IPS-18c (cell line): ENCODE data around the gene HRC.
"Not testable (repeated sequence)": the region's sequence is repeated elsewhere in the genome, so short reads cannot be mapped to it uniquely, and the experiment has no call there.

Experiments used
- H3K4me3 ChIP-seq: 2 replicates; pipeline ENCODE4 v1.7.0; 2013; ENCODE audit warnings: low read depth, mild to moderate bottlenecking, low read length, moderate library complexity; ENCODE audit not compliant: insufficient read depth
- H3K9me3 ChIP-seq: one replicate; pipeline ENCODE4 v1.6.1; 2013; ENCODE audit warnings: mild to moderate bottlenecking, low read length, moderate library complexity; ENCODE audit not compliant: control insufficient read depth, insufficient read depth

The HRC gene

GRCh38 chr19:49148784-49149651 is 6.2 kb downstream of the HRC start:
- H3K4me3 ChIP-seq, result peak overlapping the region; percentile 78
- no peaks in the 10 kb centered on the region for H3K9me3 ChIP-seq

- Histone ChIP-seq H3K4me3 (peak overlapping the region; percentile 78; the same call in 1 of the 2 replicates), H3K9me3 (no peaks in the 10 kb centered on the region)
Observed at GRCh38 chr19:49148044-49148682, 7.0 kb downstream of the HRC start.

- H3K9me3 ChIP-seq, result not testable (repeated sequence)
- peak overlapping the region; percentile 42; the same call in 1 of the 2 replicates for H3K4me3 ChIP-seq
Observed at GRCh38 chr19:49146408-49146770, 8.8 kb downstream of the HRC start.

- no peaks in the 10 kb centered on the region for H3K9me3 ChIP-seq
- peak overlapping the region; percentile 42; the same call in 1 of the 2 replicates for H3K4me3 ChIP-seq
Observed at GRCh38 chr19:49145573-49146407, 9.4 kb downstream of the HRC start.

GRCh38 chr19:49142866-49143335 is 12.3 kb downstream of the HRC start:
- H3K4me3 ChIP-seq, result peak overlapping the region; percentile 63
- H3K9me3 ChIP-seq, result no peaks in the 10 kb centered on the region

- H3K4me3 ChIP-seq, result no peak overlapping the region
- no peaks in the 10 kb centered on the region for H3K9me3 ChIP-seq
Observed at GRCh38 chr19:49141352-49141751, 13.8 kb downstream of the HRC start.

- H3K4me3 ChIP-seq, result no peak overlapping the region
- H3K9me3 ChIP-seq, result no peaks in the 10 kb centered on the region
Observed at GRCh38 chr19:49140951-49141350, 14.2 kb downstream of the HRC start.

- Histone ChIP-seq H3K4me3 (no peak overlapping the region), H3K9me3 (no peaks in the 10 kb centered on the region)
Observed at GRCh38 chr19:49136771-49137171, 18.4 kb downstream of the HRC start.

GRCh38 chr19:49135686-49136085 is 19.5 kb downstream of the HRC start:
- Histone ChIP-seq H3K4me3 (no peak overlapping the region), H3K9me3 (no peaks in the 10 kb centered on the region)

- Histone ChIP-seq H3K9me3 (no peaks in the 10 kb centered on the region), H3K4me3 (peak overlapping the region; percentile 41; the same call in 1 of the 2 replicates)
Observed at GRCh38 chr19:49133621-49134454, 21.4 kb downstream of the HRC start.

- Histone ChIP-seq H3K4me3 (peak overlapping the region; percentile 41; the same call in 1 of the 2 replicates), H3K9me3 (no peaks in the 10 kb centered on the region)
Observed at GRCh38 chr19:49132974-49133609, 22.1 kb downstream of the HRC start.

GRCh38 chr19:49130325-49130724 is 24.9 kb downstream of the HRC start:
- Histone ChIP-seq H3K9me3 (no peaks in the 10 kb centered on the region), H3K4me3 (no peak overlapping the region)

GRCh38 chr19:49129238-49129583 is 26.0 kb downstream of the HRC start:
- H3K4me3 ChIP-seq, result peak overlapping the region; percentile 51
- no peaks in the 10 kb centered on the region for H3K9me3 ChIP-seq

GRCh38 chr19:49128545-49129237 is 26.5 kb downstream of the HRC start:
- no peaks in the 10 kb centered on the region for H3K9me3 ChIP-seq
- H3K4me3 ChIP-seq, result peak overlapping the region; percentile 51

GRCh38 chr19:49127674-49128544 is 27.3 kb downstream of the HRC start:
- Histone ChIP-seq H3K9me3 (no peaks in the 10 kb centered on the region), H3K4me3 (peak overlapping the region; percentile 53; the same call in 1 of the 2 replicates)
